NCI-H1436 treated with DMSO at 0.1 percent for 48 hours (cell line): ENCODE data around the gene MPP2.
A peak's percentile ranks its signal among the peaks of the same experiment; 100 is the strongest.
"Not testable (repeated sequence)": the region's sequence is repeated elsewhere in the genome, so short reads cannot be mapped to it uniquely, and the experiment has no call there.

Experiments used
- DNase-seq: peaks from one replicate; lab custom pipeline; 2025; lab: John Stamatoyannopoulos, UW

The MPP2 gene

GRCh38 chr17:43901861-43902589 lies 5.3 kb downstream of the MPP2 start:
- DNase-seq, result no peak

- no peak for DNase-seq
These were observed 6.2 kb downstream of the MPP2 start for GRCh38 chr17:43900858-43901754.

- DNase-seq, result peak; percentile 65
These were observed 7.0 kb downstream of the MPP2 start for GRCh38 chr17:43900183-43900857.

GRCh38 chr17:43898446-43898845 lies 8.9 kb downstream of the MPP2 start:
- DNase-seq, result no peak

- DNase-seq, result no peak
These were observed 9.5 kb downstream of the MPP2 start for GRCh38 chr17:43897831-43898230.

GRCh38 chr17:43894494-43894893 lies 12.8 kb downstream of the MPP2 start:
- not testable (repeated sequence) for DNase-seq

- DNase-seq, result no peak
These were observed 14.7 kb downstream of the MPP2 start for GRCh38 chr17:43892647-43892952.

GRCh38 chr17:43891851-43892646 lies 15.3 kb downstream of the MPP2 start:
- no peak for DNase-seq

- no peak for DNase-seq
These were observed 17.1 kb downstream of the MPP2 start for GRCh38 chr17:43890240-43890639.

GRCh38 chr17:43888548-43888947 lies 18.8 kb downstream of the MPP2 start:
- no peak for DNase-seq

GRCh38 chr17:43882761-43883415 lies 24.4 kb downstream of the MPP2 start:
- no peak for DNase-seq

GRCh38 chr17:43881758-43882505 lies 25.4 kb downstream of the MPP2 start:
- DNase-seq, result no peak

- DNase-seq, result no peak
These were observed 26.2 kb downstream of the MPP2 start for GRCh38 chr17:43881181-43881580.

- DNase-seq, result no peak
These were observed 26.8 kb downstream of the MPP2 start for GRCh38 chr17:43880420-43880991.

GRCh38 chr17:43879723-43880419 lies 27.5 kb downstream of the MPP2 start:
- no peak for DNase-seq

- no peak for DNase-seq
These were observed 28.8 kb downstream of the MPP2 start for GRCh38 chr17:43878260-43879175.

- DNase-seq, result no peak
These were observed 29.7 kb downstream of the MPP2 start for GRCh38 chr17:43877451-43878155.

GRCh38 chr17:43877031-43877430 lies 30.3 kb downstream of the MPP2 start:
- DNase-seq, result no peak
